ENCODE results near the gene TTC24.

DNA sequence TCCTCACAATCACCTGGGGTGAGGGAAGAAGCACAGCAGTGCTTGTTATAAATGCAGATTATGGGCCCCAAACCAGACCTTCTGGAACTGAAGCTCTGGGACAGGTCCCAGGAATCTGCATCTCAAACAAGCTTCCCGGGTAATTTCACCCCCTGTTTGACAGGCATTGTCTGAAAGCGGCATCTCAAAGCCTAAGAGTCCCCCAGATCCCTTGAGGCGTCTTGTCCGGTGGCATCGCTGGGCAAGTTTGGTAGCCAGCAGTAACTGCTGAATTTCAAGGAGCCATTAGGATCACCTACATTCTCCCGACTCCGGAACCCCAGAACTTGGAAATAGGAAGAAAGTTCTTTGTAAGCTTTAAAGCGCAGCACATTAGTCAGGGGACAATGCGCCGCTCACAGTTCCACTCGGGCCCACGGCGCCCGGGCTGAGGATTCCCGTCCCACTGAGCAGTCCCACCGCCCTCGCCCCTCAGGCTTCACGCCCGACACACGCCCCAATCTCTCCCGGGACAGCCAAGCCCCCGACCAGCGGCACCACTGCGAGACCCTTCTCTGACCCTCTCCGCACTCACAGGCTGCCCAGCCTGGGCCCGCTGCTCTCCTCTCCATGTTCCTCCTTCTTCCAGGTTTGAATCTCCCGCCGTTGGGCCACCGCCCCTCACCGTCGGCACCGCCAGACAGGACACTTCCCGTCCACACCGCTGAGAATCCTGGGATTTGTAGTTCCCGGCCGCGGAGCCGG is 7.4 kb upstream of the TTC24 start, which contains the start of gene IQGAP3:
- no peak for TF ChIP-seq POLR2A (IDR thresholded peaks at IDR 0.05)
- TF ChIP-seq, protein P1, sequence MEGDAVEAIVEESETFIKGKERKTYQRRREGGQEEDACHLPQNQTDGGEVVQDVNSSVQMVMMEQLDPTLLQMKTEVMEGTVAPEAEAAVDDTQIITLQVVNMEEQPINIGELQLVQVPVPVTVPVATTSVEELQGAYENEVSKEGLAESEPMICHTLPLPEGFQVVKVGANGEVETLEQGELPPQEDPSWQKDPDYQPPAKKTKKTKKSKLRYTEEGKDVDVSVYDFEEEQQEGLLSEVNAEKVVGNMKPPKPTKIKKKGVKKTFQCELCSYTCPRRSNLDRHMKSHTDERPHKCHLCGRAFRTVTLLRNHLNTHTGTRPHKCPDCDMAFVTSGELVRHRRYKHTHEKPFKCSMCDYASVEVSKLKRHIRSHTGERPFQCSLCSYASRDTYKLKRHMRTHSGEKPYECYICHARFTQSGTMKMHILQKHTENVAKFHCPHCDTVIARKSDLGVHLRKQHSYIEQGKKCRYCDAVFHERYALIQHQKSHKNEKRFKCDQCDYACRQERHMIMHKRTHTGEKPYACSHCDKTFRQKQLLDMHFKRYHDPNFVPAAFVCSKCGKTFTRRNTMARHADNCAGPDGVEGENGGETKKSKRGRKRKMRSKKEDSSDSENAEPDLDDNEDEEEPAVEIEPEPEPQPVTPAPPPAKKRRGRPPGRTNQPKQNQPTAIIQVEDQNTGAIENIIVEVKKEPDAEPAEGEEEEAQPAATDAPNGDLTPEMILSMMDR (IDR thresholded peaks at IDR 0.05) = no peak
